GM18511 (cell line): ENCODE data around the gene FANK1.
"Not testable (repeated sequence)": the region's sequence is repeated elsewhere in the genome, so short reads cannot be mapped to it uniquely, and the experiment has no call there.

Experiments used
- ATAC-seq: cut with Tn5 transposase; IDR thresholded peaks from one replicate; pipeline ENCODE4 v1.9.1; 2021; ENCODE audit warnings: mild to moderate bottlenecking, moderate library complexity; ENCODE audit not compliant: unreplicated experiment

FANK1 gene

GRCh38 chr10:126016156-126016805, 119.9 kb downstream of the FANK1 start:
- ATAC-seq: no peak

- no peak for ATAC-seq
Observed at GRCh38 chr10:126016882-126017281, 120.5 kb downstream of the FANK1 start.

- no peak for ATAC-seq
Observed at GRCh38 chr10:126017961-126018560, 121.7 kb downstream of the FANK1 start.

DNA sequence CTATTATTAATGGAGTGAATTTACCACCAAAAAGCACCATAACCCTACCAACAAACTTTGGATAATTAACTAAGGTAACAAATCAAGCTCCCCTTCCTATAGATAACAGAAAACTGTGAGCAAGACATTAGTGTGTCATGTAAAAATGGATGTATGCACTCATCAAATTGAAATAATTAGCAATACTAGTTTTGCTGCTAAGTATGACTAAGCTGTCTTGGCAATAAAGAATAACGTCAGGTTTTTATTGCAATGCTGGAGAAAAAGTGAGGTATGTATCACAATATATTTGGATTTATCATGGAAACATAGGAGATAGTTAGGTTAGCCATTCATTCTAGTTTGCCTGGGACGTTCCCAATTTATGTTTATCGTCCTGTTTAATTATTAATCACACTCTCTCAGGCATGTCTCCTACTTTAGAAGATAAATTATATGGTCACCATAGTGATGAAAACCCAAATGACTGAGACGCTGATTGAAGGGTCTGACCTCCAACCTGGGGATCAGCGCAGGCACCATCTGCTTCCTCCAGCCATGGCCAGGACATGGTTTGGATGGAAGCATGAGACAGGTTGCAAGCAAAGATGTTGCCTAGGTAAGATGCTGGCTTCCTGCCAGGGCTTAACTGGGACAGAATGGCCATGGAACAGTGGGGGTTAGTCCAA, 125.6 kb downstream of the FANK1 start:
- ATAC-seq: no peak

- ATAC-seq: no peak
Observed at GRCh38 chr10:126022841-126023240, 126.5 kb downstream of the FANK1 start.

DNA sequence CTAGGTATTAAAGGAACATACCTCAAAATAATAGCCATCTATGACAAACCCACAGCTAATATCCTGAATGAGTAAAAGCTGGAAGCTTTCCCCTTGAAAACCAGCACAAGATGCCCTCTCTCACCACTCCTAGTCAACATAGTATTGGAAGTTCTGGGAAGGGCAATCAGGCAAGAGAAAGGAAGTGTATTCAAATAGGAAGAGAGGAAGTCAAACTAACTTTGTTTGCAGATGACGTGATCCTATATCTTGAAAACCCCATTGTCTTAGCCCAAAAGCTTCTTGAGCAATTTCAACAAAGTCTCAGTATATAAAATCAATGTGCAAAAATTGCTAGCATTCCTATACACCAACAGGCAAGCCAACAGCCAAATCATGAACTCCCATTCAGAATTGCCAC, 131.3 kb downstream of the FANK1 start:
- ATAC-seq: no peak

GRCh38 chr10:126029999-126030398, 133.6 kb downstream of the FANK1 start:
- no peak for ATAC-seq

DNA sequence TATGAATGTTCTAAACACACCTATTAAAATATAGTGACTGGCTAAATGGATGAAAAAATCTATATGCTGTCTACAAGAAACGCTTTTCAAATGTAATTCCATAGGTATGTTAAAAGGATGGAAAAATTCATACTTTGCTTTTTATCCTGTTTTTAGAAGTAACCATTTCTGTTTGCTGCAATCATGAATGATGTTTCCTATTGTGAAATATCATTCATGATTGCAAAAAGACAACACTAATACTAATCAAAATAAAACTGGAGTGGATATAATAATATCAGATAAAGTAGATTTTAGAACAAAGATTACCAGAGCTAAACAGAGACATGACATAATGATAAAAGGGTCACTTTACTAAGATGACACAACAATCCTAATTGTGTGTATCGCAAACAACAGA, 138.2 kb downstream of the FANK1 start:
- no peak for ATAC-seq

- ATAC-seq: no peak
Observed at GRCh38 chr10:126036515-126036914, 140.2 kb downstream of the FANK1 start.

GRCh38 chr10:126037946-126038345, 141.6 kb downstream of the FANK1 start:
- no peak for ATAC-seq

DNA sequence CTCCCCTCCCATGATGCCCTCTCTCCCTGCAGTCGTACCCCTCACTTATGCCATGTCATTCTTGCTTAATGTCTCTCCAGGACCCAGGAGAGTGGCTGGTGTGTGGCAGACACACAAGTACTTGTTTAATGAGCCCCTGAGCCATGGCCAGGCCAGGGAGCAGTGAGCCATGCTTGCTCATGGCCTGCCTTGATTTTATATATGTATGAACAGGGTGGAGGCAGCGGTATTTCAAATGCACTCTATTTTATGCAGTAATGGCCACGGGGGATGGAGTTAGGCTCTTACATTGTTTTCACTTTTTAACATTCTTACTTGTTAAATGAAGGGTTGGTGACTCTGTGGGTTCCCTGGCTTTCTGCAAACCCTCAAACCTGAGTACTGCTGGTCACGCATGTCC, 144.8 kb downstream of the FANK1 start:
- ATAC-seq: no peak

DNA sequence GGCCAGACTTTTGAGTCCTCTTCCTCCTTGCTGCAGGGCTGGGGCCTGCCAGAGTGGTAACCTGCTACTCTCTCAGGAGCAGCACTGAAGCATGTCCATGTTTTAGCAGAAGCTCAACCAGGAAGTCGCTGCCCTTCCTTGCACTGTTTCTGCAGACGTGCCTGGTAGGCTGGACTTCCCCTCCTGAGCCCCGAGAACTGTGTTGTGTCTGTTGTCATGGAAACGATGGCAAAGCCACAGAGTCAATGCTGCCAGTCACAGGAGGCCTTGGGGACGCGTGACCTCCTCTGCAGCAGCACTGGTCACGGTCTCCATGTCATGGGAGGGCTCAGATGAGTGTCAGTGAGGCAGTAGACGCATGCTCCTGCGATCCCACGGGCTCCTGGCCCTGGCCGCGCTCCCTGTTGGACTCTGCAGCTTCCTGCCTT, 145.5 kb downstream of the FANK1 start:
- peak; percentile 99 for ATAC-seq

DNA sequence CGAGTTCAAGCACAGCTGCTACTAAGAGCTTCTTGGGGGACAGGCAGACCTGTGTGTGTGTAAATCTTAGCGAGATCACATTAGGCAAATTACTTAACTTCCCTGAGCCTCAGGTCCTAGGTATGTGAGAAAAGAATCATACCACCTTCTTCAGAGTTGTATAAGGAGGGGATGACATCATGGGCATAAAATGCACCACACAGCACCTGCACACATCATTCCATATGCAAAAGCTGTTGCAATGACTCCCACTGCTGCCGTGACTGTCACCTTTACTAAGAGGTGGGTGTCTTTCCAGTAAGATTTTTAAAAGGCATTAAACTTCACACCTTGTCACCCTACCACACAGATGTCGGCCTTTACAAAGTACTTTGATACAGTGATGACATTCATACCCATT, 146.0 kb downstream of the FANK1 start:
- ATAC-seq: no peak

GRCh38 chr10:126042906-126043305, 146.5 kb downstream of the FANK1 start:
- no peak for ATAC-seq

DNA sequence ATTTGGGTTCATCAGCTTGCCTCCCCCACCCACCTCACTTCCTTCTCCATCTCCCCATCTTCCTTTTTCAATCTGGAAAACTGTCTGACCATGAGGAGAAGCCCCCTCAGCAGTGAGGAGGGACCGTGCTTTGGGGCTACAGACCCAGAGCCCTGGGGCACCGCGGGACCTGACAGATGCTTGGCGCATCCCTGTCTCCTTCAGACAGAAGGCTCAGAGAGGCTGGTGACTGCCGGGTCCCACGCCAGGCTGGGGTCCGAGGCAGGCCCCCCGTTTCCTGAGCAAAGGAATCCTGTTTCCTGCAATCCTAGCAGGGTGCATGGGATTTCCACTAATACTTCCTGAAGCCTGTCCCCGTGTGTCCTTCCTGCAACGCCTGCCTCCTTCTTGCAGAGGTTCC, 147.0 kb downstream of the FANK1 start:
- no peak for ATAC-seq

DNA sequence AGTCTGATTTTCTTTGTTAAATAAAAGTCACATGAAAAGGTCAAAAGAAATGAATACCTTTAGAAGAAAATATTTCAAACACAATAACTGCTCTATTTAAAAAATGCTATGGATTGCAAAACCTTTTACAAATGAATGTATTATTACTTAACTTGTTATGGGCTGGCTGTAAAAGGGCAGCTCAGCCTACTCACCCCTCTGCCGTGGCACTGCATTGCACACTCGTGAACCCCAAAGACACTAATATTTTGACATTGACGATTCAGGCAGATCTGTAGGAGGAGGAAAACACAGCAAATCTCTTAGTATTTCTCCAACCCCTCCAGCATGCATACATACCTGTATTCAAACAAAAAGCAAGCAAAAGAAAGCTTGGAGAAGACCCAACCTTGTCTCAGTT, 149.5 kb downstream of the FANK1 start:
- ATAC-seq: no peak

- ATAC-seq: no peak
Observed at GRCh38 chr10:126046831-126047230, 150.5 kb downstream of the FANK1 start.

DNA sequence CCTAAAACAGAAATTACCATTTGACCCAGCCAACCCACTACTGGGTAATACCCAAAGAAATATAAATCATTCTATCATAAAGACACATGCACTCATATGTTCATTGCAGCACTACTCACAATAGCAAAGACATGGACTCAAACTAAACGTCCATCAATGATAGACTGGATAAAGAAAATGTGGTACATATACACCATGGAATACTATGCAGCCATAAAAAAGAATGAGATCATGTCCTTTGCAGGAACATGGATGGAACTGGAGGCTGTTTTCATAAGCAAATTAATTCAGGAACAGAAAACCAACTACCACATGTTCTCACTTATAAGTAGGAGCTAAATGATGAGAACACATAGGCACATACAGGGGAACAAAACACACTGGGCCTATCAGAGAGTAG, 151.4 kb downstream of the FANK1 start:
- not testable (repeated sequence) for ATAC-seq

DNA sequence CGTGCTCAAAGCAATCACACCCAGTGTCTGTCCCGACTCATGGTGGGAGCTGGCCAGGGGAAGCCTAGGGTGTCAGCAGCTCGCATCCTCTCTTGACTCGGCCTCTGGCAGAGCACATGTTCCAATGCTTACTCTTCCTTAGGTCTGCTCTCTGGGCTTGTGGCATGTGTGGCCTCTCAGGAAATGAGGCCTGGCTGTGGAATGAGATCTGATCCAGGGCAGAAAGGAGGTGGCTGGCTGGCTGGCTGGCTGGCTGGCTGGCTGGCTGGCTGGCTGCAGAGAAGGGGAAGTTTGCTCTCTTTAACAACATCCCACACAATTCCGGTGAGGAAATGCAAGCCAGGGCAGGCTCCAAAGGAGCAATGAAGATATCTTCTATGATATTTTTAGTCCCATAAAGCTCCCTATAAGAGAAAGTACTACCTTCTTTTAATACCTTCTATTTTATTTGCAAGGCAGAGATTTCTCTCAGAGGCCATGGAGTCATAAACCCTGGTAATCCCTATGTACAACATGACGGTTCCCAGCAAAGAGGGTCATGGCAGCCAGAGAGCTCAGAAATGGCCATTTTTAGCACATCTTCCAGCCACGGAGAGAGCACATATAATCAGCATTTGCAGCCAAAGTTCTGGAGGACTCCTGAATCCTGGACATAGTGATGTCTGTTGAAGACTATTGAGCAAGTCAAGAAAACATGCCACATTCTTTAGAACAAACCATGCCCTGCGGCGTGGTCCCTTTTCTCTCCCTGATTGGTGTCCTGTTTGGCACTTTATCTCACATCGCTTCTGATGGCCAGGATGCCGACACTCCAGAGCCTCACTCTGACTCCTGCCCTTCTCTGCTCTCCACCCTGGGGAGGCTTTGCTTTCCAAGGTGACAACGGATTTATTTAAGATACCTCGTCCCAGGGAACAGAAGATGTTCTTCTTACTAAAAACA, 153.7 kb downstream of the FANK1 start:
- ATAC-seq: no peak

DNA sequence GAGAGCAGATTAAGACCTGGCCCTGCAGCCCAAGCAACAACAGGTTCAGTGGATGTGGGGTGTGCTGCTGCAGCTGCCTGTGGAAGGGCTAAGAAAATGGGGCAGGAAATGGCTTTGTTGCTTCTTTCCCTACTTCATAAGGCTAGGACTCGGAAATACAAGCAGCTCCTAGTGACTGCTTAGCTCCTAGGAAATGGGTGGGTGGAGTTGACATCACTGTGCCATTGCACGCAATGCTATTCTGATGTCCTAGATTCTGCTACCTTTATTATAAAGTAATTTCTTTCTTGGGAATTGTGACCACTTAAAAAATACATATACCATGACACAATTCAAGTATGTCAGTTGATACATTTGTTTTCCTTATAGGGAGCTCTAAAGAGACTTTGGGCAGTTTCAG, 155.8 kb downstream of the FANK1 start:
- ATAC-seq: no peak

DNA sequence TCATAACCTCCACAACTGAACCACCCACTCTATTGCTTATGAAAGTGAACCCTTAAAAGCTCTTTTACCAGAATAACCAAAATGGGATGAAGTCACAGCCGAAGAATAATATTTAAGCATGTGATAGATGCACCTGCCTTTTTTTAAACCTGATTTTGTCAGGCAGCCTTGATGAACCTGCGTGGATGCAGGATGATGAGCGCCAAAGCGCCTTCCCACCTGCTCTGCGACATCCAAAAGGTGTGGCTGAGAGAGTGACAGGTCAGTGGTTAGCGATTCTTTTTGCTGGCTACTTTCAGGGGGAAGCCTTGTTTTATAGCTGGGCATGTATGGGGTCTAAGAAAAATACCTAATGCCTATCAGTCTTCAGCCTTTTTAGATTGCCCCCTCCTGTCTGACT, 157.8 kb downstream of the FANK1 start:
- no peak for ATAC-seq
